ENCODE data around the gene TAF10.

TAF10 gene

DNA sequence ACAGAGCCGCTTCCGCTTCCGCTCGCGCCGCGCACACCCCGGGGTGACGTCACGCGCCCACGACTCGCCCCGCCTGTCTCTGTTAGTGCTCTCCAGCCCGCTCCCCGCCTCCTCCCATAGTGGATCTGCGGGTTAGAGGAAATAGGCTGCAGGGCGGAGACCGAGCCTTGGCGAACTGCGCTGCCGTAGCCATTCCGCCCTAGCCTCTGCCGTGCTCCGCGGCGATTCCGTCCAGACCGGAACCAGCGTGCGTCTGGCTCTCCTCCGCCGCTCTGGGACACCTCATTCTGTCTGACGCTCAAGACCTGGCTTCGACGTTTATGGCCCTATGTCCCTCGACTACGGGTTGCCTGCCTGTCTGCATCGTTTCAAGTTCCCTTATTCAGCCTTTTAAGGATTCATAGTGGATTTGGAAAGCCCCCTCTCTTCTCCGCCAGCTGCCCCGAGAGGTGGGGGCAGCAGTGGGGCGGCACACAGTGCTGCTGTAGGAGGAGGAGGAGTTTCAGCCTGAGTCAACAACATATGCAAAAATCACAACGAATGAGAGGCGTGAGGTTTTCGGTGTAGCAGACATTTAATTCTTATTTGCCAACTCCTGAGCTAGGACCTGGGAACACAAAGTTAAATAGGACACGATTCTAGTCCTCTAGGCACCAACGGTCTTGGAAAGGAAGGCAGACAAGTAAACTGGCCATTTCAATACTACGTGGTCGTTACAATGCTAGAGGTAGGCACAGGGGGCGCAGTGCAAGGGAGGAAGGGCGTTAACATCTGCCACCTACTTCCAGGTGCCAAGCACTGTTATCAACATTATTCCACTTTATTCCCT, at the start of gene TAF10:
TAF10 (minus strand) TSS at position 4 of the 829 bp plus-strand sequence. CDS start 27 bp downstream, outside the sequence.
- H3K27ac ChIP-seq = peak within 1 kb of the TSS; percentile 96
- TF ChIP-seq, protein P1, sequence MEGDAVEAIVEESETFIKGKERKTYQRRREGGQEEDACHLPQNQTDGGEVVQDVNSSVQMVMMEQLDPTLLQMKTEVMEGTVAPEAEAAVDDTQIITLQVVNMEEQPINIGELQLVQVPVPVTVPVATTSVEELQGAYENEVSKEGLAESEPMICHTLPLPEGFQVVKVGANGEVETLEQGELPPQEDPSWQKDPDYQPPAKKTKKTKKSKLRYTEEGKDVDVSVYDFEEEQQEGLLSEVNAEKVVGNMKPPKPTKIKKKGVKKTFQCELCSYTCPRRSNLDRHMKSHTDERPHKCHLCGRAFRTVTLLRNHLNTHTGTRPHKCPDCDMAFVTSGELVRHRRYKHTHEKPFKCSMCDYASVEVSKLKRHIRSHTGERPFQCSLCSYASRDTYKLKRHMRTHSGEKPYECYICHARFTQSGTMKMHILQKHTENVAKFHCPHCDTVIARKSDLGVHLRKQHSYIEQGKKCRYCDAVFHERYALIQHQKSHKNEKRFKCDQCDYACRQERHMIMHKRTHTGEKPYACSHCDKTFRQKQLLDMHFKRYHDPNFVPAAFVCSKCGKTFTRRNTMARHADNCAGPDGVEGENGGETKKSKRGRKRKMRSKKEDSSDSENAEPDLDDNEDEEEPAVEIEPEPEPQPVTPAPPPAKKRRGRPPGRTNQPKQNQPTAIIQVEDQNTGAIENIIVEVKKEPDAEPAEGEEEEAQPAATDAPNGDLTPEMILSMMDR (conservative IDR thresholded peaks at IDR 0.05) = peak; percentile 67

DNA sequence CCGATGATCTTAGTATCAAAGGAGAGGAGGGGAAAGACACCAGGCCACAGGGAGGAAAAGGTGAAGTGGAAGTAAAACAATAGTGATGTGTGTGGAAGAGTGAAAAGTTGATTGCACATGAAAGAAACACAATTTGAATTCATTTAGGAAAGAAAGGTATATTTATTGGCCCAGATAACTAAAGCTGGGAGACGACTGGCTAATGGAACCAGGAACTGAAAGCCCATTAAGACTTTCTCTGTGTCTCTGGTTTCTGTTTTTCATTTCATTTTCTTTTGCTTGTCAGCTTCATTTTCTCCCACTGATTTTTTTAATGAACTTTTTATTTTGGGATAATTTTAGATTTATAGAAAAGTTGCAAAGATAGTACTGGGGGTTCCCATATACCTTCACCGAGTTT, 48.7 kb upstream of the TAF10 start:
- TF ChIP-seq, protein P1 (conservative IDR thresholded peaks at IDR 0.05) = no peak
- H3K27ac ChIP-seq = no peak overlapping the region

GRCh38 chr11:6658647-6659046, 46.6 kb upstream of the TAF10 start:
- H3K27ac ChIP-seq = no peak overlapping the region
- TF ChIP-seq, protein P1 (conservative IDR thresholded peaks at IDR 0.05) = no peak

- TF ChIP-seq, protein P1 (conservative IDR thresholded peaks at IDR 0.05) = no peak
- no peak overlapping the region for H3K27ac ChIP-seq
These were observed 45.3 kb upstream of the TAF10 start for GRCh38 chr11:6657346-6657745.

DNA sequence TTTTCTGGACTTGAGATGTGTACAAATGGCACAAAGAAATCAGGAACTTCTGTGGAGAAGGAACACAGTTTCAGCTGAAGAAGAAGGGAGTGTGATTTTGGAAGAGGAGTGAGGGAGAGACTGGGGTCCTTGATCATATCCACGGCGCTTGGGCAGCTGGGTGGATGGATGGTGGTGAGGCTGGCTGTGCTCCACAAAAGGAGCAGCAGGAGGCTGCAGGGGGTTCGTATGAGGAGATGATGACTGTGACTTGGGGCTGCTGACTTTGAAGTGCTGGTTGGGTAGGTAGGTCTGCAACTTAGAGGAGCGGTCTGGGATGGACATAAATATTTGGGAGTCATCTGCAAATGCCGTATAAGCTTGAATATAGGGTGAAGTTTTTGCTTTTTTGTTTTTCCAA, 44.9 kb upstream of the TAF10 start:
- TF ChIP-seq, protein P1 (conservative IDR thresholded peaks at IDR 0.05) = no peak
- no peak overlapping the region for H3K27ac ChIP-seq

DNA sequence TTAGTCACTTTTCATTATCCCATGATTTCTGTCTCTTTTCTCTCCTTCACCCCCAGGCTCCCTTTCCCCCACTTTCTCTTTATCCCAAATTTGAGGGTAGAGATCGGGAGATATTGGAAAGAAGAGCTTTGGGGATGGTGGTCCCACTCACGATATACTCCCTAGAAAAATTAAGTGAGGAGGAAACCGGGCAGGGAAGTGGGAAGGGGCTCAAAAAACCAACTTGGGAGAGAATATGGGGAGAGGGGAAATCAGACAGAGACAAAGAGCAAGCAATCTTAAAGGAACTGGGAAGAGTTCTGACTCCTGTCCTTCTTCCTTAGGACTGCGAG, 44.5 kb upstream of the TAF10 start:
- no peak overlapping the region for H3K27ac ChIP-seq
- TF ChIP-seq, protein P1 (conservative IDR thresholded peaks at IDR 0.05) = no peak

- TF ChIP-seq, protein P1 (conservative IDR thresholded peaks at IDR 0.05) = no peak
- no peak within 1 kb of the TSS for H3K27ac ChIP-seq
These were observed 44.0 kb upstream of the TAF10 start, which contains the start of gene DCHS1 for GRCh38 chr11:6655790-6656583. Gene DCHS1, minus strand, starts transcription at chr11:6655809. Its CDS starts 14,196 bp downstream, at chr11:6641613.
